ENCODE results near the gene TTC34.
"Not testable (repeated sequence)": the region's sequence is repeated elsewhere in the genome, so short reads cannot be mapped to it uniquely, and the experiment has no call there.

DNA sequence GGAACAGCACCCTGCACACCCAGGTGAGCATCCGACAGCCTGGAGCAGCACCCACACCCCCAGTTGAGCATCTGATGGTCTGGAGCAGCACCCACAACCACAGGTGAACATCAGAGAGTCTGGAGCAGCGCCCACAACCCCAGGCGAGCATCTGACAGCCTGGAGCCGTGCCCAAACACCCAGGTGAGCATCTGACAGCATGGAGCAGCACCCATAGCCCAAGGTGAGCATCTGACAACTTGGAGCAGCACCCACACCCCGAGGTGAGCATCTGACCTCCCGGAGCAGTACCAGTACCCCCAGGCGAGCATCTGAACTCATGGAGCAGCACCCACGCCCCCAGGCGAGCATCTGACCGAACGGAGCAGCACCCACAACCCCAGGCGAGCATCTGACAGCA lies 144.4 kb downstream of the TTC34 start:
- TF ChIP-seq, protein P1, sequence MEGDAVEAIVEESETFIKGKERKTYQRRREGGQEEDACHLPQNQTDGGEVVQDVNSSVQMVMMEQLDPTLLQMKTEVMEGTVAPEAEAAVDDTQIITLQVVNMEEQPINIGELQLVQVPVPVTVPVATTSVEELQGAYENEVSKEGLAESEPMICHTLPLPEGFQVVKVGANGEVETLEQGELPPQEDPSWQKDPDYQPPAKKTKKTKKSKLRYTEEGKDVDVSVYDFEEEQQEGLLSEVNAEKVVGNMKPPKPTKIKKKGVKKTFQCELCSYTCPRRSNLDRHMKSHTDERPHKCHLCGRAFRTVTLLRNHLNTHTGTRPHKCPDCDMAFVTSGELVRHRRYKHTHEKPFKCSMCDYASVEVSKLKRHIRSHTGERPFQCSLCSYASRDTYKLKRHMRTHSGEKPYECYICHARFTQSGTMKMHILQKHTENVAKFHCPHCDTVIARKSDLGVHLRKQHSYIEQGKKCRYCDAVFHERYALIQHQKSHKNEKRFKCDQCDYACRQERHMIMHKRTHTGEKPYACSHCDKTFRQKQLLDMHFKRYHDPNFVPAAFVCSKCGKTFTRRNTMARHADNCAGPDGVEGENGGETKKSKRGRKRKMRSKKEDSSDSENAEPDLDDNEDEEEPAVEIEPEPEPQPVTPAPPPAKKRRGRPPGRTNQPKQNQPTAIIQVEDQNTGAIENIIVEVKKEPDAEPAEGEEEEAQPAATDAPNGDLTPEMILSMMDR (conservative IDR thresholded peaks at IDR 0.05; ENCODE audit: low read depth, low read length): not testable (repeated sequence)
- not testable (repeated sequence) for TF ChIP-seq POLR2A (IDR thresholded peaks at IDR 0.05; ENCODE audit: low read depth, low read length); NFE2L2 (IDR thresholded peaks at IDR 0.05; ENCODE audit: low read depth, low read length); RAD21 (IDR thresholded peaks at IDR 0.05; ENCODE audit: low read length)
- TF ChIP-seq, protein P2, sequence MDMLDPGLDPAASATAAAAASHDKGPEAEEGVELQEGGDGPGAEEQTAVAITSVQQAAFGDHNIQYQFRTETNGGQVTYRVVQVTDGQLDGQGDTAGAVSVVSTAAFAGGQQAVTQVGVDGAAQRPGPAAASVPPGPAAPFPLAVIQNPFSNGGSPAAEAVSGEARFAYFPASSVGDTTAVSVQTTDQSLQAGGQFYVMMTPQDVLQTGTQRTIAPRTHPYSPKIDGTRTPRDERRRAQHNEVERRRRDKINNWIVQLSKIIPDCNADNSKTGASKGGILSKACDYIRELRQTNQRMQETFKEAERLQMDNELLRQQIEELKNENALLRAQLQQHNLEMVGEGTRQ (IDR thresholded peaks at IDR 0.05; ENCODE audit: low read depth, low read length): not testable (repeated sequence)
